Measurements from ENCODE around the gene MBOAT2. TPM values are rescaled to one million over a fixed set of nuclear protein-coding genes. Genes with fewer than 3 reads are reported as not detected.

Gene MBOAT2
- polyA plus RNA-seq, 1 experiment = 18.1 TPM

- Histone ChIP-seq H3K36me3 (ENCODE audit: control insufficient read depth, insufficient read depth, low read length) (peaks cover 2% of the 10 kb centered on the region; the same call in 1 of the 2 replicates), H3K4me3 (ENCODE audit: low read depth, low read length) (no peak overlapping the region), H3K27me3 (ENCODE audit: control insufficient read depth, insufficient read depth, low read length) (no peaks in the 10 kb centered on the region)
- POLR2A ChIA-PET = no interaction called here
- TF ChIP-seq CTCF (IDR thresholded peaks at IDR 0.05; ENCODE audit: insufficient read depth, low read depth, low read length) = no peak
- DNase-seq (ENCODE audit: low read depth) = no peak
- CTCF ChIA-PET = no interaction called here
These were observed 181.3 kb downstream of the MBOAT2 start for GRCh38 chr2:8822218-8822617.

- H3K4me3 ChIP-seq (ENCODE audit: low read depth, low read length) = no peak overlapping the region
- peak; percentile 26 for DNase-seq (ENCODE audit: low read depth)
- H3K36me3 ChIP-seq (ENCODE audit: control insufficient read depth, insufficient read depth, low read length) = peaks cover 2% of the 10 kb centered on the region; the same call in 1 of the 2 replicates
- no peaks in the 10 kb centered on the region for H3K27me3 ChIP-seq (ENCODE audit: control insufficient read depth, insufficient read depth, low read length)
- no peak for TF ChIP-seq CTCF (IDR thresholded peaks at IDR 0.05; ENCODE audit: insufficient read depth, low read depth, low read length)
- ChIA-PET POLR2A (no interaction called here), CTCF (no interaction called here)
These were observed 181.9 kb downstream of the MBOAT2 start for GRCh38 chr2:8821276-8822217.

GRCh38 chr2:8819948-8820347 lies 183.5 kb downstream of the MBOAT2 start:
- ChIA-PET CTCF (no interaction called here), POLR2A (no interaction called here)
- DNase-seq (ENCODE audit: low read depth) = no peak
- Histone ChIP-seq H3K36me3 (ENCODE audit: control insufficient read depth, insufficient read depth, low read length) (peaks cover 2% of the 10 kb centered on the region; the same call in 1 of the 2 replicates), H3K4me3 (ENCODE audit: low read depth, low read length) (no peak overlapping the region), H3K27me3 (ENCODE audit: control insufficient read depth, insufficient read depth, low read length) (no peaks in the 10 kb centered on the region)
- TF ChIP-seq CTCF (IDR thresholded peaks at IDR 0.05; ENCODE audit: insufficient read depth, low read depth, low read length) = no peak

- ChIA-PET POLR2A (no interaction called here), CTCF (interaction anchor here (0.6 kb wide), 1 partner anchor 1626 kb away, joined by 3 read pairs; no protein-coding TSS in a partner anchor)
- H3K4me3 ChIP-seq (ENCODE audit: low read depth, low read length) = no peak overlapping the region
- no peak for DNase-seq (ENCODE audit: low read depth)
- H3K27me3 ChIP-seq (ENCODE audit: control insufficient read depth, insufficient read depth, low read length) = no peaks in the 10 kb centered on the region
- no peaks in the 10 kb centered on the region for H3K36me3 ChIP-seq (ENCODE audit: control insufficient read depth, insufficient read depth, low read length)
- TF ChIP-seq CTCF (IDR thresholded peaks at IDR 0.05; ENCODE audit: insufficient read depth, low read depth, low read length) = no peak
These were observed 184.3 kb downstream of the MBOAT2 start for GRCh38 chr2:8819194-8819593.

- Histone ChIP-seq H3K36me3 (ENCODE audit: control insufficient read depth, insufficient read depth, low read length) (no peaks in the 10 kb centered on the region; the same call in 1 of the 2 replicates), H3K27me3 (ENCODE audit: control insufficient read depth, insufficient read depth, low read length) (no peaks in the 10 kb centered on the region), H3K4me3 (ENCODE audit: low read depth, low read length) (no peak overlapping the region)
- TF ChIP-seq CTCF (IDR thresholded peaks at IDR 0.05; ENCODE audit: insufficient read depth, low read depth, low read length) = no peak
- no peak for DNase-seq (ENCODE audit: low read depth)
- ChIA-PET POLR2A (no interaction called here), CTCF (no interaction called here)
These were observed 186.3 kb downstream of the MBOAT2 start for GRCh38 chr2:8817221-8817620.
